CD4-positive, alpha-beta T cell treated with Interleukin-21 for 1 hour (primary cell): ENCODE data around the gene NELL1.

Source experiments
- DNase-seq: peaks from one replicate; pipeline ENCODE4 v3.0.0-alpha.2; 2020

Gene NELL1

DNA sequence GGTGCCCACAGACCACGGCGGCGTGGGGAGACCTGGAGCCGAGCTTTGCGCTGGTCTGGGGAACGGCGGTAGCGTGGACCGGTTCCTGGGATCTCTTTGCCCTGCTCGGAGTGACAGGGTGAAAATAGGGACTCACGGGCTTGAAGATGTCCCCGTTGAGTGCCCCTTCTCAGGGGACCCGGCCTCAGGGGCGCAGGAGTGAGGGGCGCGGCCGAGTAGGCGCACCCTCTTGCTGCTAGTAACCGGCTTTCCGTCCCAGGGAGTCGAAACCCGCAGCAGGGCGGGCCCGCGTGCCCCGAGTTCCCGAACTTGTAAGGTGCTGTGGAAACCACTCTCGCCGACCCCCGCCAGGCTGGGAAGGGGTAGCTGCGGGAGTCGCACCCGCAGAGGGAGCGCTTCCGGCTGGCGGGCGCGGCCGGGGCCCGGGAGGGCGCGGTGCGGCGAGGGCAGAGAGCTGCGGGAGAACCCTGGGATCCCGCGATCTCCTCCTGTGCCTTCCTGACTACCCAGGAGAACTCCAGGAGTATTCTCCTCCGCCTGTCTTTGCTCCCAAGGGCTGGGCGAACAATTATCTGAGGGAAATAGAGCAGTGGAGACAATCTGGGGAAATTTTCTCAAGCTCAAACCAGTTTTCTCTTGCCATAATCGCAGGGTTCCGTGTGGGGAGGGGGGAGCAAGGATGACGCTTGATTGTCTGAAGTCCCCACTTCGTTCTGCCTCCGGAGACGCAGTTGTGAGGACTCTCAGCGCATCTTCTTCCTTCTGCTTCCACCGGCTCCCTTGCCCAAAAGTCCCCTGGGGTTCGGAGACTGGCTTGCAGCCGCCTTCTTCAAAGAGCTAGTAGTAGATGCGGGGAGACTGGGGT is 666 bp downstream of the NELL1 start:
- no peak for DNase-seq

DNA sequence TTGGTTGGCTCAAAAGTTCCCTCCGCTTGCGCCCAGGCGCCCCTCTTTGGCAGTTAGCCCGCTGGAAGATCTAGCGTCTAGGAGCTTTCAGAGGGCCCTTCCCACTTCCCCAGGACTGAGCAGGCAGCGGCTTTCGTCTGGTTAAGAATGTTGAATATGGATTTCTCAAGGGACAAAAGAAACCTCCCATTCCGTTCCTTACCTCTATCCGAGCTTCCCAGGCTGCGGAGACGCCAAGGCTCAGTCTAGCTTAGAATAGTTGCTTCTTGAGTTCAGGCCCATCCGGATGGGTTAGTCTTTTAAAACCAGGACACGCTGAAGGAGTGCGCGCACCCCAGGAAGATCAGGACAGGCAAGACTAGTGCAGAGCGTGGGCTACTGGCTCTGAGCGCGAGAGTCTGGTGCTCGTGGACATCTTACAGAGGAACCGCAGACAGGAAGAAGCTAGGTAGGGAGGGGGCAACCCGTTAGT is 1.6 kb downstream of the NELL1 start:
- DNase-seq: no peak

DNA sequence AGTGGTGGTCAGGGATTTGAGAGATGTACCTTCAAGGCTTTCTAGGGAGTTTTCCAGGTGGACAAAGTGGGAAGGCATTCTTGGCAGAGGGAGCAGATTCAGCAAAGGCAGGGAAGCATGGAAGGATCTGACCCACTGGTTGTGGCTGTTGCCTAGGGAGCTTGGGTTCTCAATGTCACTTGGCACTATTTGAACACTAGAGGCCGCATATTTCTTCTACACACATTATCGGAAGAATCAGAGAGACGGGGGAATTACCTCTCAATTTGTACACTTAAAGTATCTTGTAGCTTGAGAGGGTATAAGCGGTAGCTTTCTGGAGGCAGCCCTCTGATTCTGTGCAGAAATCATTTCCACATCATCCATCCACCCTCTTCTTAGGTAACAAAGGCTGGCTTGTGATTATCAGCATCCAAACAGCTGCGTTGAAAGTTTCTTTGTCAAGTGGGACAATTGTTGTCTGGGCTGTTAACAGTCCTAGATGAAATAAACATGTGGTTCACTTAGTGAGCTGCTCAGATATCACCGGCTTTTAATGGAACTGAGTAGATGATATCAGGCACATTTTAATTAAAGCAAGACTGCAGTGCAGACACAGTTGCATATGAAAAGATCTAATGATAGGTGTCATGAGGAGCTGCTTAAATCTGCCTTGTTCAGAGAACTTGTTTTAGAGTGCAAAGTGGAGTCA is 2.6 kb downstream of the NELL1 start:
- no peak for DNase-seq

DNA sequence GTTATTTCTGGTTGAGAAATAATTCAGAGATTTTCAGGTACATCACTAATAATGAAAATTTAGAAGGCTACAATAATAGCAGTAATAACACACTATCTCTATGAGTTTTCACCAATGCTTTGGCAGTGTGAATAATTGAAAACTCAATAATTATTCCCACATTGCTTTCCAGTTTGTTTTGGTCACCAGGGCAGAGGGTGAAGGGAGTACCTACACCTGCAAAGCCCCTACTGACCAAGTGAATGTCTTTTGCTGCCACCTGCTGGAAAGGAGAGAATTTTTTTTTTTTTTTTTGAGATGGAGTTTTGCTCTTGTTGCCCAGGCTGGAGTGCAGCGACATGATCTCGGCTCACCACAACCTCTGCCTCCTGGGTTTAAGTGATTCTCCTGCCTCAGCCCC is 3.2 kb downstream of the NELL1 start:
- no peak for DNase-seq

DNA sequence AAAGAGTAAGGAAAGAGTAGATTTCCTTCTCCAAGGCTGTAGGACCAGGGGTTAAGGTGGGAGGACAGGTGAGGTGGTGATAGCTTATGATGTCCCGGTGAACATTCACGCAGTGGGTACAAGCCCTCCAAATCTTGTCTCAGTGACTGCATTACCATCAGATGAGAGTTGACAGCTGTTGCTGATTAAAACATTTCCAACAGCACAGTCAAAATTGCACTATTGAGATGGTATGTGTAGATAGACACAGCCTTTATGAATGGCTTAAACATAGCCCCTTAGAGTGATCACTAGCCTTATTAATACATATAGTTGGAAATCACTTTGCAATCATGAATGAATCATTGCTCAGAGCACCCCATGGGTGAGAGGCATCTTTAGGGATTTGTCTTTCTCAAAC is 7.3 kb downstream of the NELL1 start:
- DNase-seq: no peak

DNA sequence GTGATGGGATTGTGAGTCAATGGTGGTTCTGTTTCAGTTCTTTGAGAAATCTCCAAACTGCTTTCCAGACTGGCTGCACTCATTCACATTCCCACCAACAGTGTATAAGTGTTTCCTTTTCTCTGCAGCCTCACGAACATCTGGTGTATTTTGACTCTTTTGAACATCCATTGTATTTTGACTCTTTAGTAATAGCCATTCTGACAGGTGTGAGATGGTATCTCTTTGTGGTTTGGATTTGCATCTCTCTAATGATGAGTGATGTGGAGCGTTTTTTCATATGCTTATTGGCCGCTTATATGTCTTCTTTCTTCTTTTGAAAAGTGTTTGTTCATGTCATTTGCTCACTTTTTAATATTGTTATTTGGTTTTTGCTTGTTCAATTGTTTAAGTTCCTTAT is 19.4 kb downstream of the NELL1 start:
- DNase-seq: no peak

DNA sequence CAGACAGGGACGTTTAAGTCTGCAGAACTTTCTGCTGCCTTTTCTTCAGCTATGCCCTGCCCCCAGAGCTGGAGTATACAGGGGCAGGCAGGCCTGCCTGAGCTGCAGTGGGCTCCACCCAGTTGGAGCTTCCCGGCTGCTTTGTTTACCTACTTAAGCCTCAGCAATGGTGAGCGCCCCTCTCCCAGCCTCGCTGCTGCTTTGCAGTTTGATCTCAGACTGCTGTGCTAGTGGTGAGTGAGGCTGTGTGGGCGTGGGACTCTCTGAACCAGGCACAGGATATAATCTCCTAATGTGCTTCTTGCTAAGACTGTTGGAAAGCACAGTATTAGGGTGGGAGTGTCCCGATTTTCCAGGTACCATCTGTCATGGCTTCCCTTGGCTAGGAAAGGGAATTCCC is 38.5 kb downstream of the NELL1 start:
- no peak for DNase-seq

DNA sequence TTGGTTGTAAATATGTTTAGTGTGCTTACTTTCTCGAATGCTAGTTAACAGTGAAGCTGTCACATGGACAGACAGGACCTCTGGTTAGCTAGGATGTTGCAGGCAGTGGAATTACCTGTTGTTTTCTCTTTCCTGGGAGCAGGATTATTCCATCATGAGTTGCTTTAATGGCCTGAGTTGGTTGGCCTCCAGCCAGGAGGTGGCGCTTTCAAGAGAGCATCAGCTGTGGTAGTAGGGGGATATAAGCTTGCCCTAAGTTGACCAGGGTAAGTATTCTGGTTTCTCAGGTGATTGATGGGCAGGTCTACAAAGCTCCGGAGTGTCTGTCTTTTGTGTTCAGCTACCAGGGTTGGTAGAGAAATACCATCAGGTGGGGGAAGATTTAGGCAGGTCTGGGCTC is 43.5 kb downstream of the NELL1 start:
- DNase-seq: no peak

DNA sequence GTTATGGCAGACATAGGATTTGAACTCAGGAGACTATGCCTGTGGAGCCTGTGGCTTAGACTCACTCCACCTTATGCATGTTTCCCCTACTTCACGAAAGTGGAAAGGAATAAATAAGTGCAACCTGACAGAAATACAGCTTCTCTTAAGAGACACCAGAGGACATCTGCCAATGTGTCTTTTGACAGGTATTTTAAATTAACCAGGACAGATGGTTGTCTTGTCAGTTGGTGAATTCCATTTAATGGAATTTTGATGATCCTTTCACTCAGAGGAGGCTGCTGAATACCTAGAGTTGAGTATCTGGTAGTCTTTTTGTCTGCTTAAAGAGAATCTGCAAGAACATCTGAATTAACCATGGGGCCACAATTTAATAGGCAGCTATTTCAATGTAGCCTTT is 46.1 kb downstream of the NELL1 start:
- DNase-seq: no peak

DNA sequence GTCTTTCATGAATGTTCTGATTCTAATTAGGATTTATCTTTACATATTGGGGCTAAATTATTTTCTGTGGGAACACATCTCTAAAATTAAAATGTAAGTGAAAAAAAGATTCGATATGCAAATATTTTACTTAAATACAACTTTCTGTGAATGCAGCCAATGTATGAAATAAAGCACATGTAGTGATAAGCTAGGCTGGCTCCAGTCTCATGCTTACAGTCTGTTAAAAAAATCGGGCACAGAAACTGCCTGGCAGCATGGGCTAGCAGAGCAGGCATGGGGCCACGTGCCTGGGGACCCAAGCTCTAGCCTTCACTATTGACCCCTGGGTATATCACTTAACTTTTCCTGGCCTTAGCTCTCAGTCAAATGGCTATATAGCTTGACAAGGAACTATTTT is 46.5 kb downstream of the NELL1 start:
- DNase-seq: no peak

DNA sequence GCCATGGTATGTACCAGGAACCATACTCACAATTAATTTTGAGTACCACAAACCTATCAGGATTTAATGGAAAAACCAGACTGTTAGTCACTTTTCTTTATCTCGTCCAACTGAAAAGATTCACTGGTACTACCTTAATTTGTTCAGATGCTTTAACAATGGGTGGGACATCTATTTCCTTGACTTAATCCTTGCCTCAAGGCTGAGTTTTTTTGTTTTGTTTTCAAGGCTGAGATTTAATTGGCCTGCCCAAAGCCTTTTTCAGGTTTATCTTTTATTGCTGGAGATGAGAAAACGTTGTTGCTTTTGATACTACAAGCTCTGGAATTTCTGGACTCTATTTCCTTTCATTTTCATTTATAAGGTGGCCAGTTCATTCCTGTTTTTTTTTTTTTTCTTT is 50.4 kb downstream of the NELL1 start:
- DNase-seq: no peak

DNA sequence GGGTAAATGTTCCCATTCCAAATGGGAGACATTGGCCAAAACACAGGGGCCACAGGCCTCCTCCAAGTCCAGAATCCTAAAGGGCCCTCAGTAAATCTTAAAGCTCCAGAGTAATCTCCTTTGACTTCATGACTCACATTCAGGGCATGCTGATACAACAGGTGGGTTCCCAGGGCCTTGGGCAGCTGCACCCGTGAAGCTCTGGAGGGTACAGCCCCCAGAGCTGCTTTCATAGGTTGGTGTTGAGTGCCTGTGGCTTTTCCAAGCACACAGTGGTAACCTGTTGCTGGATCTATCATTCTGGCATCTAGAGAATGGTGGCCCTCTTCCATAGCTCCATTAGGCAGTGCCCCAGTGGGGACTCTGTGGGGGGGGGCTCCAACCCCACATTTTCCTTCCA is 54.0 kb downstream of the NELL1 start:
- no peak for DNase-seq

DNA sequence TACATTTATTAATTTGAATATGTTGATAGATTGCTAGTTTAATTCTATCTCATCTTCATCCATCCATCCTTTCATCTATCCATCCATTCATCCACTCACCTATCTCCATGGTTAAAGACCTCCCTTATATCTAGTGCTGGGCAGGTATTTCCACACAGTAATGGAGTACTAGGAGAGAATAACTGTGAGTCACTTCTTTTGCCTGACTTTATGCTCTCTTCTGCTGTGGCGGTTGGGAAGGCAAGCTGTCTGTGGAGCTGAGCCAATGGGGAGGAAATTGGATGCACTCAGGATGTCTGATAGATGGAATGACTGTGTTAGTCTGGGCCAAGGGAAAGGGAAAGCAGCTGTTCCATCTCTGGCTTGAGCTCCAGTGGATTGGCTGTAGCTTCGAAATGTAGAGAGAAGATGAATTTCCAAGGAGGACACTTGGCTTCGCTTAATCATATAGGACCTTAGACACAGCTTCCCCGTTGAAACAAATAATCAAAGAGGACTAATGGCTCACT is 60.3 kb downstream of the NELL1 start:
- DNase-seq: no peak

DNA sequence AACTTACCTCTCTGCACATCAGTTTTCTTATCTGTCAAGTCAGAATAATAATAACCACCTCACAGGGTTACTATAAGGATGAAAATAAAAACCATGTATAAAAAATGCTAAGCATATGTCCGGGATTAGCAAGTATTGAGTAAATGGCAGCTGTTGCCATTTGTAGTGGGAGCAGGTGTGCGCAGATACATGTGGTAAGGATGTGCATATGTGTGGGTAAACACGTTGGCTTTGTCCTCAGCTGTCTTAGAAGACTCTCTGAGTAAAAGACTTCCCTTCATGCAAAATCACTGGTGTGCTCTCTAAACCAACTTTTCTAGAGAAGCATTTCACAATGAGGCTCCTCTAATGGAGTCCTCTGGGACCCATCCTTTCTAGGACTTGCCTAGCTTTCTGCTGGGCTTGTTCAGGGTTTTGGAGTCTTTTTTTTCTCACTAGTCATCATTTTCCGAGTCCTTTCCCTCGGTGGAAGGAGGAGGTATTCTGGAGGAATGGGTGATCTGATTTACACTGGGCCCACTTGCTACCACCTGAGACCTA is 62.4 kb downstream of the NELL1 start:
- DNase-seq: no peak

DNA sequence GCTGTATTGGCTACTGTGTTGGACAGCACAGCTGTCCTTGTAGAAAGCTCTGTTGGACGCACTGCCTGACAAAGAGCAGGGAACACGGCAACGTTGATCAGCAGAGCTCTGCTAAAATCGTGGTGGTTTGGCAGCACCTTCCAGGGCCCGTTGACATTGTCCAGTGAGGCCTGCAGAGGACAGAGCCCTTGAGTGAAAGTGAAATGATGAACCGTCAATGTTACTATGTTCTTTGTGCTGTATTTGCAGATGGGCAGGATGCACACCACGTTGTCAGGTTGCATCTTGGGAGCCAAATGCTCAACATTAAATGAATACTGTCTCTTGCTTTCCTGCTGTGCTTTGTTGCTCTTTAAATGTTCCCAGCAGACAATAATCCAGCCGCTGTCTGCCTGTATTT is 69.7 kb downstream of the NELL1 start:
- no peak for DNase-seq

DNA sequence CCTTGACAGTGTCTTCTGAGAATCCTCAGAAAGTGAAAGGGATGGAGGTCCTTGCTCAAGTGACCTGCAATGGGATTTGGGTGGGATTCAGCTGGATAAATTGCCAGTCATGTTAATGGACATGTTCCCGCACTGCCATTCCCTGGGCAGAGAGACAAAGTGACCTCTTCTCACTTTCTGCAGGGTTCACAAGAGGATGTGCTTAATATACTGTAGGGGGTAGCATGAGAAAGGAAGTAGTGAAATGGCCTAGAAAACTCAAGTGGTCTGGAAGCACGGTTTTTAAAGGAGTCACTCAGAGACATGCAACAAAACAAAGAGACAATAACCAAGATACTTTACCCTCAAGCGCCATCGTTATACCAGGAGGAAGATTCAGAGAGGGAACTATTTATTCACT is 70.2 kb downstream of the NELL1 start:
- DNase-seq: no peak

DNA sequence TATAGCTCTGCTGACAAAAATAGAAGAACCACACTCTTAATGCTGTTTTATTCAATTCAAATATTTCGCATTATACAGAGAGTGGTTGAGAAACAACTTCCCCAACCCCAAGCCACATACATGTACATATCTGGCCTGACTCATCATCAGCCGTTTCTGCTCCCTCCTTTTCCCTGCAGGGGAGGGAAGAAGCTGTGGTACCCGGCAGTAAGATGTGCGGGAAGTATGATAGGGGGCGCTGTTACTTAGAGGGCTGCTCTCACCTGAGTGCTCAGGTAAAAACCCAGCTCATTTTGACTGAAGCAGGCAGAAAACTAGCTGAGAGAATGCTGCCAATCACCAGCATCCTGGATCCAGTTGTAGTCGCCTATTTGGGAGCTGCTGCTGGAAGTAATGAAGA is 85.5 kb downstream of the NELL1 start:
- DNase-seq: no peak

DNA sequence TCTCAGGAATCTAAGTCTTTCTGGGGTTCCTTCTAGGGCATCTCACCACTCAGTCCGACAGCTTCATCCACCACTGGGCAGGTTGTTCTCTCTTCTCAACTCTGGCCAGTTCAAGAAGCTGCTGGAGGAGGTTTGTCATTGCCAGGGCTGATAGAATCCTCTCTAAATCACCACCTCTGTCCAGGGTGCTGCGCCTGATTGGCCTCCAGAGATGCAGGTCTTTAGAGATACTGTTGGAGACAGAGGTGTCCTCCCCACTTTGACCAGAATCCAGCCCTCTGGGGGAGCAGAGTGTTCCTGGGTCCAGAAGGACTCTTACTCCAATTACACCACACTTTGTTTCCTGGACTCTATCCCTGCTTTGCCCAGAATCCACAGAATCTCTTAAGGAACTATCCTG is 90.2 kb downstream of the NELL1 start:
- no peak for DNase-seq

DNA sequence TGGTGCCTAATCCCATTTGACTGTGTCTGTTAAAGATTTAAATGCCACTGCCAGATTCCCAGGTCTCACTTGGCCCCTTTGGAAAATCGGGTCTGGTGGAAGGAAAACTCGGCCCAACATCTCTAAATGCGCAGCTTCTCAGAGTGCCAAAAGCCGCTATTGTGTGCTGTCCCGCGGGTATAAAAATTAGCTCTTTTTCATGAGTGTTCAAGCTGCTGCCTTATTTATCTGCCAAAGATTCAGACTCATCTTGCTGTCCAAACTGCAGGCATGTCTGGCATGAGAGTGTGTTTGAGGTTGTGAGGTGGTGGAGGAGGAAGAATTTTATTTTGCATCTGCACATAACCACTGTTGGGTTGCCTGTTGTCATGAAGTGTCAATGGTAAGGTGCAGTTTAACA is 91.4 kb downstream of the NELL1 start:
- no peak for DNase-seq

DNA sequence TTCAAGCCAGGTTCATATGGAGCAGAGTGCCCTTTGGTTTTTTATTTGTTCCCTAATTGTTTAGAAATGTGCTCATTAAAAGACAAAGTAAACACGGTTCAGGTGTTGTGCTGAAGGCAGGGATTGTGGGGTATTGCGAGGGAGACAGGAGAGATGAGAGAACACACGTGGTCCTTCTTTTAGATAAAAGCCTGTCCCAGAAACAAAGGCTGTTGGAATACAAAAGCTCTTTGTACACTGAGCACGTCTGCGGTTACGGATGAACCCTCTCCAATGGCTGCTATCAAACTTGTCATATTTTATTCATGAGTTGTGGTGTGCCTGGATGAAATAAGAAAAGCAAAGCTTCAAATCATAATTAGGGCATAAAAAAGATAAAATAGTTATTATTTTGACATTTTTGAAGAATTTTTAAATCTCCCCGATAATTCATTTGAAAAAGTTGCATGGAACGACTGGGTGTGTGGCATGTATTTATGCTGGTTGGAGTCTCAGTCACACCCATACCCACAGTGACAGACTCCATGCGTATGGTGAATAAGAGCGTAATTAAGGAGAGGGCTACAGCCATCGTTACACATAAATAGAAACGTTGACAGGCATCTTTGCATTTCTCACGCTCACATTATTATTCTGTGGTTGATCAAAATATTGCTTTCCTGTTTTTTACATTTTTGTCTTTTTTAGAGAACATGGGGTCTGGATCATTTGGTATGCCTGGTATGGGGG is 92.9 kb downstream of the NELL1 start:
- DNase-seq: no peak

DNA sequence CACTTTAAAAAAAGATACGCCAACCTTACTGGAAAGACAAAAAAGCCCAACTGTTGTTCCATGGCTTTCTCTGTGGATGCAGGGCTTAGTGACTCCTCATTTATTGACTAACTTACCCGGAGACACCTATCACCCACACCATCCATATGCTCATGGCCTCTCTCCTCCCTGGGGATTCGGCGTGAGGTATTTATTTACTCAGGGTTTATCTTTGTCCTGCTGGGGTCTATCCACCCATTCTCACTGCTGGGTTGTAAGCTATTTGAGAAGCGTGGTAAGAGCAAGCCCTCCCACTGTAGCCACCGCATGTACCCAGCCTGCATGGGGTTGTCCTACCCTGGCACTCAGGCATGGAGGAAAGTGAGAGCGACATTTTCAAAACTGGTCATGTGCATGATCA is 93.6 kb downstream of the NELL1 start:
- DNase-seq: no peak

DNA sequence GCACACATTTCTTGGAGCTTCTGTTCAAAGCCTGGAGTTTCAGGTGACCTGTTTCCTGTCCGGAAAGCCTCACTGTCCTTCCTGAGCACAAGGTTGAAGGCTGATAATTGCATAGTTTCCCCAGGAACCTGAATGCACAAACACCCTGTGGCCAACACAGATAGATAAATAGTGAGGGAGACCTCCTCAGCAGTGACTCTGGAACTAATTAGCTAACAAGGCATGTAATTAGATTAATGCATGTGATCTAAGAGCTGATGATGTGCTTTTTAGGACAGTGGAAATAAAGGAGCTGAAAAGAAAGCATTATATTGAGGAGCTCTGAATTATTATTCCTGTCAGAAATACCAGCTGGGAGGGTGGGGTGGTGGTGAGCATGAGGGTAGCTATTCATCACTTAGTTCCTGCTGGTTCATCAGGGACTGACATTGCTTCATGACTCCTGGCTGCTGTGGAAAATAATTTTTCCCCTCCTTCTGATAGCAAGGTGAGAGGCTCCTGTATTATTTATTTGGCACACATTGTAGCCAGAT is 101.1 kb downstream of the NELL1 start:
- DNase-seq: no peak

DNA sequence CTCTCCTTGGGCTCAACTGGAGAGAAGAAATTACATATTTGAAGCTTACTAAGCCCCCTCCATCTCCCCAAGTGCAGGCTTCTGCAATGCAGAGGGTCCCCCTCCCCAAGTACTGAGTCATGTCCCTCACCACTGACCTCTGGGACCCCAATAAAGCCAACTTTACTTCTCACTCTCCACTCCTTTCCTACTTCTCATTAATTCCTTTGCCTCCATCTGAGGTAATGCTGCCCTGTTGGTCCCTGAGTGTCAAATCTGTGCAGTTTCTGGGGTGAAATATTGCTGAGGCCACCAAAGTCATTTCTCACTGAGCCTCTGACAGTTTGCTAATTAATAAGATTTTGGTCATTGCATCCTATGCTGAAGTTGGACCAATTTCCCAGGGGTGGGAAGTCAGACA is 101.6 kb downstream of the NELL1 start:
- DNase-seq: no peak
